GM23338 (cell line): ENCODE data around the gene PPL. TPM values are rescaled to one million over a fixed set of nuclear protein-coding genes. Genes with fewer than 3 reads are reported as not detected.

ENCODE experiments used
- ATAC-seq: fragments of 200-7000 bp; cut with Tn5 transposase; 3 replicates; pipeline ENCODE4 v1.9.1; 2020
- DNase-seq: peaks from one replicate; pipeline ENCODE4 v3.0.0-alpha.2; 2015; ENCODE audit warnings: low spot score
- H2AFZ ChIP-seq: fragments of 200-600 bp; sonication (generic); 2 replicates; pipeline ENCODE4 v1.8.0; 2016; ENCODE audit warnings: antibody characterized with exemption, mild to moderate bottlenecking, moderate library complexity
- H3F3A ChIP-seq: fragments of 200-600 bp; sonication (generic); replicated peaks from 2 replicates; pipeline ENCODE4 v1.8.0; 2017; ENCODE audit warnings: antibody characterized with exemption, mixed run types, low read depth
- H3K27ac ChIP-seq: fragments of 200-600 bp; sonication (generic); 2 replicates; pipeline ENCODE4 v1.6.1; 2016; ENCODE audit warnings: low read depth
- H3K27me3 ChIP-seq: fragments of 200-600 bp; sonication (generic); 2 replicates; pipeline ENCODE4 v1.8.0; 2016; ENCODE audit warnings: mild to moderate bottlenecking, mixed run types, moderate library complexity; ENCODE audit not compliant: insufficient read depth
- H3K36me3 ChIP-seq: fragments of 200-600 bp; sonication (generic); 2 replicates; pipeline ENCODE4 v1.8.0; 2016; ENCODE audit warnings: mild to moderate bottlenecking; ENCODE audit not compliant: insufficient read depth
- H3K4me1 ChIP-seq: fragments of 200-600 bp; sonication (generic); 2 replicates; pipeline ENCODE4 v1.8.0; 2016; ENCODE audit warnings: mild to moderate bottlenecking, moderate library complexity; ENCODE audit not compliant: insufficient read depth
- H3K4me2 ChIP-seq: fragments of 200-600 bp; sonication (generic); 2 replicates; pipeline ENCODE4 v1.7.1; 2017; ENCODE audit warnings: mixed run types
- H3K4me3 ChIP-seq: fragments of 200-600 bp; sonication (generic); 2 replicates; pipeline ENCODE4 v1.6.1; 2016; ENCODE audit warnings: mixed run types
- H3K79me2 ChIP-seq: fragments of 200-600 bp; sonication (generic); replicated peaks from 2 replicates; pipeline ENCODE4 v1.8.0; 2017; ENCODE audit warnings: mild to moderate bottlenecking; ENCODE audit not compliant: insufficient read depth
- H3K9me2 ChIP-seq: fragments of 200-600 bp; sonication (generic); 2 replicates; pipeline ENCODE4 v1.8.0; 2017; ENCODE audit not compliant: insufficient read depth
- H4K20me1 ChIP-seq: fragments of 200-600 bp; sonication (generic); replicated peaks from 2 replicates; pipeline ENCODE4 v1.8.0; 2017; ENCODE audit warnings: mild to moderate bottlenecking; ENCODE audit not compliant: insufficient read depth
- H3K27ac Mint-ChIP-seq: 2 replicates; pipeline ENCODE4 v1.8.0; 2020; ENCODE audit warnings: inconsistent platforms, mild to moderate bottlenecking, moderate library complexity, mixed read lengths
- H3K27me3 Mint-ChIP-seq: 3 replicates; pipeline ENCODE4 v1.8.0; 2022; ENCODE audit warnings: low read depth, mild to moderate bottlenecking, moderate library complexity, mixed read lengths, inconsistent platforms; ENCODE audit not compliant: insufficient read depth, poor library complexity
- H3K36me3 Mint-ChIP-seq: 3 replicates; pipeline ENCODE4 v1.8.0; 2021; ENCODE audit warnings: low read depth, mild to moderate bottlenecking, inconsistent platforms, moderate library complexity, mixed read lengths
- H3K4me1 Mint-ChIP-seq: 3 replicates; pipeline ENCODE4 v1.8.0; 2020; ENCODE audit warnings: mild to moderate bottlenecking, inconsistent platforms, mixed read lengths
- H3K4me3 Mint-ChIP-seq: 3 replicates; pipeline ENCODE4 v1.8.0; 2021; ENCODE audit warnings: moderate library complexity, mild to moderate bottlenecking, inconsistent platforms, mixed read lengths
- H3K9me3 Mint-ChIP-seq: 3 replicates; pipeline ENCODE4 v1.8.0; 2020; ENCODE audit warnings: moderate library complexity, mild to moderate bottlenecking, inconsistent platforms, mixed read lengths
- CREB1 ChIP-seq: fragments of 250-450 bp; sonication (Bioruptor Pico); IDR thresholded peaks from 2 replicates; pipeline ENCODE4 v1.5.0; 2020; ENCODE audit warnings: low read depth, mild to moderate bottlenecking, moderate library complexity
- EZH2 ChIP-seq: fragments of 200-600 bp; sonication (generic); IDR thresholded peaks from one replicate; pipeline ENCODE4 v1.8.0; 2017; ENCODE audit warnings: antibody characterized with exemption, mild to moderate bottlenecking, low read depth; ENCODE audit not compliant: unreplicated experiment
- EZH2phosphoT487 ChIP-seq: fragments of 200-600 bp; sonication (generic); IDR thresholded peaks from one replicate; pipeline ENCODE4 v1.8.1; 2018; ENCODE audit warnings: antibody characterized with exemption; ENCODE audit not compliant: unreplicated experiment
- JUNB ChIP-seq: IDR thresholded peaks from one replicate; pipeline ENCODE4 v1.6.1; 2016; ENCODE audit warnings: antibody characterized with exemption; ENCODE audit not compliant: unreplicated experiment
- NANOG ChIP-seq: IDR thresholded peaks from 2 replicates; pipeline ENCODE4 v1.6.1; 2016; ENCODE audit warnings: antibody characterized with exemption, borderline replicate concordance
- POLR2AphosphoS5 ChIP-seq: IDR thresholded peaks from 2 replicates; pipeline ENCODE4 v1.6.1; 2016; ENCODE audit warnings: antibody characterized with exemption, low read depth
- REST ChIP-seq: IDR thresholded peaks from one replicate; pipeline ENCODE4 v1.6.1; 2018; ENCODE audit warnings: antibody characterized with exemption; ENCODE audit not compliant: unreplicated experiment
- STAT1 ChIP-seq: IDR thresholded peaks from one replicate; pipeline ENCODE4 v1.6.1; 2016; ENCODE audit warnings: antibody characterized with exemption; ENCODE audit not compliant: unreplicated experiment
- ZNF114 ChIP-seq: fragments of 250-450 bp; sonication (Bioruptor Pico); IDR thresholded peaks from 2 replicates; pipeline ENCODE4 v1.5.0; 2020; ENCODE audit warnings: mild to moderate bottlenecking, moderate library complexity
- ZNF331 ChIP-seq: fragments of 250-450 bp; sonication (Bioruptor Pico); IDR thresholded peaks from 2 replicates; pipeline ENCODE4 v1.5.0; 2020; ENCODE audit warnings: low read depth, mild to moderate bottlenecking, moderate library complexity
- ZNF462 ChIP-seq: fragments of 250-450 bp; sonication (Bioruptor Pico); IDR thresholded peaks from 2 replicates; pipeline ENCODE4 v1.5.0; 2020; ENCODE audit warnings: mild to moderate bottlenecking, moderate library complexity
- polyA plus RNA-seq: library from polyadenylated mRNA; unstranded; fragments of >200 nt; fragmentation: Nextera tagmentation; extraction: Ambion mirVana; gene quantifications from 2 replicates; pipeline ENCODE4 v1.2.1, GENCODE V29; 2016
- total RNA-seq: library from RNA; depleted of rRNA; stranded (reverse); fragments of >200 nt; shearing (Covaris generic); gene quantifications from 2 replicates; pipeline ENCODE4 v1.2.3, GENCODE V29; 2014
- TF ChIP-seq, protein P1 (sequence below): IDR thresholded peaks from 2 replicates; pipeline ENCODE4 v1.6.1; 2016; ENCODE audit warnings: antibody characterized with exemption
- TF ChIP-seq, protein P2 (sequence below), 2 experiments: fragments of 200-600 bp in 1 of 2; sonication (generic) in 1 of 2; conservative IDR thresholded peaks; 2 replicates each; pipeline versions ENCODE4 v1.5.1 to v1.6.1; 2016 to 2017; ENCODE audit warnings: antibody characterized with exemption in 2 of 2, low read depth in 2 of 2, mild to moderate bottlenecking in 2 of 2, moderate library complexity in 1 of 2

PPL gene
- total and polyA plus RNA-seq, 2 experiments from 2014 or later: 10.6 to 31.7 TPM

DNA sequence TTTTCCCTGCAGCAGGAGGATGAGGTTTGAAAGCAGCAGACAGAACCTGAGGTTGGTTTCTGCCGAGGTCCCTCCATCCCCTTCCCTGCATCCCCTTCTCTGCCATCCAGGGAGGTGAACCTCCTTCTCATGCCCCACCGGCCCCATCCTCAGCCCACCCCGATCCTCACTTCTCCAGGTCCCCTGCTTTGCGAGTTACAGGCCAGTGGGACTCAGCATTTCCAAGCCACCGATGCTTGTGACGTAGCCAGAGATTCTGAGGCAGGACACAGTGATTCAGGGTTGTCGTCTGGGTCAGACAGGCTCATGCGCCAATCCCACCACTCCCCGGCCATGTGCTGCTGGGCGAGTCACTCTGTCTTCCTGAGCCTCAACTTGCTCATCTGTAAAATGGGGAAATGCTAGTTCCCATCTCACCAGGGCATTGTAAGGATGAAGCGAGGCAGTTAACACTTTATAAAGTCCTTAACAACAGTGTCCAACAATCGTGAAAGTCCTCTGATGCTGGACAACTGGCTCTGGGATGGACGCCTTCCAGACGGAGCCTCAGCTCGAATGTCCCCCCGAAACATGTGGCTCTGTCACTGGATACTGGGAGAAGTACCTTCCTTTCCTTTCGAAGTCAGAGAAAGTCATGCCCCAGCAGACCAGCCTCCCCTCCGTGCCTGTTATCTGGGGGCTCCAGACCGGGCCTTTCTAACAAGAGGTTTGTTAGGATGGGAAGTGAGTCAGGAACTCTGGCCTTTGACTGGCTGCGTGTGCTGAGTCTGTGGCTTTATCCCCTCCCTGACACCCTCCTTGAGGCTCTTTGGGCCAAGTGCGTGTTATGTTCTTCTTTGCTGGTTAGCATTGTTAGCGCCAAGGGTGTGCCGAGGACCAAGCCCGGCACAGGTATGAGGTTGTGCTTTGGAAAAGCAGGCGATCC, 43.0 kb upstream of the PPL start:
- H3K4me3 Mint-ChIP-seq: no peak overlapping the region
- H3K4me1 ChIP-seq: no peaks in the 10 kb centered on the region
- ATAC-seq (no peak), DNase-seq (no peak)
- H3F3A ChIP-seq: no peaks in the 10 kb centered on the region
- H3K79me2 ChIP-seq: no peaks in the 10 kb centered on the region
- H3K4me1 Mint-ChIP-seq: peaks cover 6% of the 10 kb centered on the region
- no peaks in the 10 kb centered on the region for H3K9me2 ChIP-seq
- no peaks in the 10 kb centered on the region for H3K27me3 ChIP-seq
- no peak overlapping the region for H3K27ac Mint-ChIP-seq
- peaks cover 4% of the 10 kb centered on the region; the same call in 1 of the 3 replicates for H3K9me3 Mint-ChIP-seq
- H2AFZ ChIP-seq: no peak overlapping the region
- H3K4me3 ChIP-seq: no peak overlapping the region
- no peak overlapping the region for H3K27ac ChIP-seq
- TF ChIP-seq ZNF462 (CRISPR knock-in tag): no peak
- TF ChIP-seq EZH2: no peak
- TF ChIP-seq ZNF114 (CRISPR knock-in tag): no peak
- no peak for TF ChIP-seq NANOG
- TF ChIP-seq REST: no peak
- TF ChIP-seq, protein P1, sequence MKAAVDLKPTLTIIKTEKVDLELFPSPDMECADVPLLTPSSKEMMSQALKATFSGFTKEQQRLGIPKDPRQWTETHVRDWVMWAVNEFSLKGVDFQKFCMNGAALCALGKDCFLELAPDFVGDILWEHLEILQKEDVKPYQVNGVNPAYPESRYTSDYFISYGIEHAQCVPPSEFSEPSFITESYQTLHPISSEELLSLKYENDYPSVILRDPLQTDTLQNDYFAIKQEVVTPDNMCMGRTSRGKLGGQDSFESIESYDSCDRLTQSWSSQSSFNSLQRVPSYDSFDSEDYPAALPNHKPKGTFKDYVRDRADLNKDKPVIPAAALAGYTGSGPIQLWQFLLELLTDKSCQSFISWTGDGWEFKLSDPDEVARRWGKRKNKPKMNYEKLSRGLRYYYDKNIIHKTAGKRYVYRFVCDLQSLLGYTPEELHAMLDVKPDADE: no peak
- no peak for TF ChIP-seq CREB1 (CRISPR knock-in tag)
- no peak for TF ChIP-seq JUNB
- TF ChIP-seq ZNF331: no peak
- no peak for TF ChIP-seq EZH2phosphoT487
- TF ChIP-seq STAT1: no peak
- TF ChIP-seq POLR2AphosphoS5: no peak
- TF ChIP-seq, protein P2, sequence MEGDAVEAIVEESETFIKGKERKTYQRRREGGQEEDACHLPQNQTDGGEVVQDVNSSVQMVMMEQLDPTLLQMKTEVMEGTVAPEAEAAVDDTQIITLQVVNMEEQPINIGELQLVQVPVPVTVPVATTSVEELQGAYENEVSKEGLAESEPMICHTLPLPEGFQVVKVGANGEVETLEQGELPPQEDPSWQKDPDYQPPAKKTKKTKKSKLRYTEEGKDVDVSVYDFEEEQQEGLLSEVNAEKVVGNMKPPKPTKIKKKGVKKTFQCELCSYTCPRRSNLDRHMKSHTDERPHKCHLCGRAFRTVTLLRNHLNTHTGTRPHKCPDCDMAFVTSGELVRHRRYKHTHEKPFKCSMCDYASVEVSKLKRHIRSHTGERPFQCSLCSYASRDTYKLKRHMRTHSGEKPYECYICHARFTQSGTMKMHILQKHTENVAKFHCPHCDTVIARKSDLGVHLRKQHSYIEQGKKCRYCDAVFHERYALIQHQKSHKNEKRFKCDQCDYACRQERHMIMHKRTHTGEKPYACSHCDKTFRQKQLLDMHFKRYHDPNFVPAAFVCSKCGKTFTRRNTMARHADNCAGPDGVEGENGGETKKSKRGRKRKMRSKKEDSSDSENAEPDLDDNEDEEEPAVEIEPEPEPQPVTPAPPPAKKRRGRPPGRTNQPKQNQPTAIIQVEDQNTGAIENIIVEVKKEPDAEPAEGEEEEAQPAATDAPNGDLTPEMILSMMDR (conservative IDR thresholded peaks at IDR 0.05; ENCODE audit: low read depth in 2 of 2): no peak
- no peaks in the 10 kb centered on the region for H3K36me3 Mint-ChIP-seq
- H3K27me3 Mint-ChIP-seq: peaks cover 2% of the 10 kb centered on the region
- no peaks in the 10 kb centered on the region for H4K20me1 ChIP-seq
- no peak overlapping the region for H3K4me2 ChIP-seq
- H3K36me3 ChIP-seq: no peaks in the 10 kb centered on the region
